Astrocyte (in vitro differentiated cells and primary cell): Measurements from ENCODE around the gene KCNAB1. TPM values are rescaled to one million over a fixed set of nuclear protein-coding genes. Genes with fewer than 3 reads are reported as not detected.

Experiments
- DNase-seq: peaks from one replicate; pipeline ENCODE4 v3.0.0-alpha.2; 2010; ENCODE audit warnings: low read depth
- FAIRE-seq: peaks from 2 replicates; lab custom pipeline; 2011; peaks lifted over from hg19 to GRCh38; lab: Jason Lieb, UNC
- H2AFZ ChIP-seq: 2 replicates; pipeline ENCODE4 v1.6.0; 2012; ENCODE audit warnings: low read depth, low read length, inconsistent platforms
- H3K27ac ChIP-seq: 2 replicates; pipeline ENCODE4 v1.5.1; 2011; ENCODE audit warnings: low read depth, low read length, inconsistent platforms
- H3K27me3 ChIP-seq: 2 replicates; pipeline ENCODE4 v1.6.0; 2011; ENCODE audit warnings: low read length, inconsistent platforms; ENCODE audit not compliant: insufficient read depth
- H3K36me3 ChIP-seq: 2 replicates; pipeline ENCODE4 v1.5.1; 2011; ENCODE audit warnings: low read length, inconsistent platforms; ENCODE audit not compliant: insufficient read depth
- H3K4me1 ChIP-seq: 2 replicates; pipeline ENCODE4 v1.5.1; 2011; ENCODE audit warnings: low read length, inconsistent platforms; ENCODE audit not compliant: insufficient read depth
- H3K4me2 ChIP-seq: 2 replicates; pipeline ENCODE4 v1.6.0; 2012; ENCODE audit warnings: low read length, inconsistent platforms
- H3K4me3 ChIP-seq: 2 replicates; pipeline ENCODE4 v1.5.1; 2011; ENCODE audit warnings: low read depth, mild to moderate bottlenecking, low read length, inconsistent platforms; ENCODE audit not compliant: insufficient read depth
- H3K79me2 ChIP-seq: 2 replicates; pipeline ENCODE4 v1.6.0; 2012; ENCODE audit warnings: mild to moderate bottlenecking, low read length, inconsistent platforms; ENCODE audit not compliant: insufficient read depth
- H3K9ac ChIP-seq: 2 replicates; pipeline ENCODE4 v1.6.0; 2012; ENCODE audit warnings: mild to moderate bottlenecking, low read length, inconsistent platforms
- H3K9me3 ChIP-seq: 2 replicates; pipeline ENCODE4 v1.5.1; 2012; ENCODE audit warnings: low read depth, mild to moderate bottlenecking, low read length, inconsistent platforms; ENCODE audit not compliant: insufficient read depth
- H4K20me1 ChIP-seq: 2 replicates; pipeline ENCODE4 v1.6.0; 2012; ENCODE audit warnings: low read length, inconsistent platforms; ENCODE audit not compliant: insufficient read depth
- H3K27ac Mint-ChIP-seq: one replicate; pipeline ENCODE4 v1.8.0; 2021; ENCODE audit warnings: mild to moderate bottlenecking, mixed read lengths; ENCODE audit not compliant: unreplicated experiment
- H3K27me3 Mint-ChIP-seq: one replicate; pipeline ENCODE4 v1.8.0; 2021; ENCODE audit warnings: low read depth, mixed read lengths; ENCODE audit not compliant: unreplicated experiment
- H3K36me3 Mint-ChIP-seq: one replicate; pipeline ENCODE4 v1.8.0; 2021; ENCODE audit warnings: low read depth, mixed read lengths; ENCODE audit not compliant: unreplicated experiment
- H3K4me1 Mint-ChIP-seq: one replicate; pipeline ENCODE4 v1.8.0; 2021; ENCODE audit warnings: low read depth, mixed read lengths; ENCODE audit not compliant: unreplicated experiment
- H3K4me3 Mint-ChIP-seq: one replicate; pipeline ENCODE4 v1.8.0; 2021; ENCODE audit warnings: mild to moderate bottlenecking, moderate library complexity, mixed read lengths; ENCODE audit not compliant: unreplicated experiment
- H3K9me3 Mint-ChIP-seq: one replicate; pipeline ENCODE4 v1.8.0; 2021; ENCODE audit warnings: mild to moderate bottlenecking, mixed read lengths; ENCODE audit not compliant: unreplicated experiment
- CTCF ChIP-seq: IDR thresholded peaks from 2 replicates; pipeline ENCODE4 v1.5.1; 2011; ENCODE audit warnings: low read depth, mild to moderate bottlenecking, inconsistent platforms, low read length, moderate library complexity; ENCODE audit not compliant: insufficient read depth
- EZH2 ChIP-seq: IDR thresholded peaks from 2 replicates; pipeline ENCODE4 v1.6.1; 2012; ENCODE audit warnings: mild to moderate bottlenecking, low read length, inconsistent platforms; ENCODE audit not compliant: insufficient read depth
- total RNA-seq: library from RNA; stranded (reverse); gene quantifications from 2 replicates; pipeline ENCODE4 v1.2.1, GENCODE V29; 2021

Gene KCNAB1
- total RNA-seq, 1 donor from 2014 or later: 0.30 TPM

GRCh38 chr3:156271995-156272719 is 151.8 kb downstream of the KCNAB1 start:
- TF ChIP-seq EZH2: no peak
- no peak for TF ChIP-seq CTCF
- H3K4me3 ChIP-seq: no peak overlapping the region
- H3K79me2 ChIP-seq: no peaks in the 10 kb centered on the region
- no peak overlapping the region for H3K9ac ChIP-seq
- H3K27ac Mint-ChIP-seq: no peak overlapping the region
- no peak overlapping the region for H3K4me2 ChIP-seq
- no peaks in the 10 kb centered on the region for H3K4me1 ChIP-seq
- H3K27ac ChIP-seq: no peak overlapping the region
- H3K4me1 Mint-ChIP-seq: no peaks in the 10 kb centered on the region
- no peak overlapping the region for H2AFZ ChIP-seq
- H3K9me3 Mint-ChIP-seq: peaks cover 3% of the 10 kb centered on the region
- no peak overlapping the region for H3K4me3 Mint-ChIP-seq
- H3K36me3 ChIP-seq: no peaks in the 10 kb centered on the region
- peaks cover 3% of the 10 kb centered on the region for H3K27me3 Mint-ChIP-seq
- FAIRE-seq (no peak), DNase-seq (no peak)
- H4K20me1 ChIP-seq: no peaks in the 10 kb centered on the region
- peaks cover 1% of the 10 kb centered on the region for H3K36me3 Mint-ChIP-seq
- H3K27me3 ChIP-seq: no peaks in the 10 kb centered on the region
- H3K9me3 ChIP-seq: no peaks in the 10 kb centered on the region

- Histone ChIP-seq H3K27ac (no peak overlapping the region), H3K36me3 (no peaks in the 10 kb centered on the region), H3K9me3 (no peaks in the 10 kb centered on the region), H3K79me2 (no peaks in the 10 kb centered on the region), H3K27me3 (no peaks in the 10 kb centered on the region), H4K20me1 (no peaks in the 10 kb centered on the region), H3K4me2 (no peak overlapping the region), H3K4me3 (no peak overlapping the region), H3K9ac (no peak overlapping the region), H2AFZ (no peak overlapping the region), H3K4me1 (no peaks in the 10 kb centered on the region)
- FAIRE-seq: no peak
- Mint-ChIP-seq H3K4me3 (no peak overlapping the region), H3K4me1 (no peaks in the 10 kb centered on the region), H3K27me3 (peaks cover 3% of the 10 kb centered on the region), H3K36me3 (peaks cover 1% of the 10 kb centered on the region), H3K27ac (no peak overlapping the region), H3K9me3 (peaks cover 3% of the 10 kb centered on the region)
- no peak for TF ChIP-seq EZH2
- no peak for TF ChIP-seq CTCF
- no peak for DNase-seq
These were observed 152.8 kb downstream of the KCNAB1 start for GRCh38 chr3:156273111-156273694.

- no peak for FAIRE-seq
These were observed 154.4 kb downstream of the KCNAB1 start for GRCh38 chr3:156274791-156275190.

More at GRCh38 chr3:156274791-156275190, 154.4 kb downstream of the KCNAB1 start:
- Mint-ChIP-seq H3K4me1 (no peaks in the 10 kb centered on the region), H3K36me3 (peaks cover 1% of the 10 kb centered on the region), H3K27ac (no peak overlapping the region), H3K4me3 (no peak overlapping the region), H3K9me3 (peaks cover 3% of the 10 kb centered on the region), H3K27me3 (peaks cover 3% of the 10 kb centered on the region)
- Histone ChIP-seq H3K36me3 (no peaks in the 10 kb centered on the region), H3K4me2 (no peak overlapping the region), H3K27ac (no peak overlapping the region), H3K9me3 (no peaks in the 10 kb centered on the region), H3K27me3 (no peaks in the 10 kb centered on the region), H3K4me1 (no peaks in the 10 kb centered on the region), H3K9ac (no peak overlapping the region), H4K20me1 (no peaks in the 10 kb centered on the region), H3K79me2 (no peaks in the 10 kb centered on the region), H2AFZ (no peak overlapping the region), H3K4me3 (no peak overlapping the region)
- no peak for DNase-seq
- TF ChIP-seq EZH2 (no peak), CTCF (no peak)
